ENCODE data around the gene STIM1.
A peak's percentile ranks its signal among the peaks of the same experiment; 100 is the strongest.
"Not testable (repeated sequence)": the region's sequence is repeated elsewhere in the genome, so short reads cannot be mapped to it uniquely, and the experiment has no call there.

The STIM1 gene

GRCh38 chr11:3854977-3855807 is at the start of gene STIM1:
TSS of gene STIM1 (plus strand) at chr11:3855664. CDS start at chr11:3856271, 607 bp downstream.
- peak; percentile 89 for DNase-seq

- DNase-seq = peak; percentile 64
These were observed 47.3 kb upstream of the STIM1 start, which contains the start of gene PGAP2 for GRCh38 chr11:3807909-3808860. TSS of gene PGAP2 (plus strand) at chr11:3808560. CDS start at chr11:3811260, 2,700 bp downstream.

- DNase-seq = peak; percentile 59
These were observed 46.4 kb upstream of the STIM1 start for GRCh38 chr11:3808861-3809623.

- no peak for DNase-seq
These were observed 45.9 kb upstream of the STIM1 start for GRCh38 chr11:3809624-3809928.

GRCh38 chr11:3810446-3810845 is 45.0 kb upstream of the STIM1 start:
- DNase-seq = no peak

GRCh38 chr11:3810951-3811350 is 44.5 kb upstream of the STIM1 start:
- no peak for DNase-seq

- DNase-seq = not testable (repeated sequence)
These were observed 40.6 kb upstream of the STIM1 start for GRCh38 chr11:3814832-3815231.

GRCh38 chr11:3815845-3816244 is 39.6 kb upstream of the STIM1 start:
- no peak for DNase-seq

GRCh38 chr11:3816673-3817072 is 38.8 kb upstream of the STIM1 start:
- DNase-seq = no peak

GRCh38 chr11:3817181-3817800 is 38.2 kb upstream of the STIM1 start:
- no peak for DNase-seq

- no peak for DNase-seq
These were observed 34.5 kb upstream of the STIM1 start for GRCh38 chr11:3820971-3821370.

- no peak for DNase-seq
These were observed 33.2 kb upstream of the STIM1 start for GRCh38 chr11:3822312-3822711.

- peak; percentile 81 for DNase-seq
These were observed 32.2 kb upstream of the STIM1 start for GRCh38 chr11:3823303-3823702.

GRCh38 chr11:3823762-3824506 is 31.5 kb upstream of the STIM1 start:
- no peak for DNase-seq

GRCh38 chr11:3824714-3825472 is 30.6 kb upstream of the STIM1 start:
- DNase-seq = no peak

- DNase-seq = no peak
These were observed 29.9 kb upstream of the STIM1 start for GRCh38 chr11:3825473-3826154.

GRCh38 chr11:3826721-3827120 is 28.7 kb upstream of the STIM1 start:
- no peak for DNase-seq

GRCh38 chr11:3827434-3828186 is 27.9 kb upstream of the STIM1 start:
- no peak for DNase-seq

- no peak for DNase-seq
These were observed 25.4 kb upstream of the STIM1 start for GRCh38 chr11:3830088-3830487.

- DNase-seq = no peak
These were observed 24.7 kb upstream of the STIM1 start for GRCh38 chr11:3830730-3831129.
